HG03064 (cell line): ENCODE measurements around the gene SV2B.

Experiments used
- ATAC-seq: cut with Tn5 transposase; IDR thresholded peaks from one replicate; pipeline ENCODE4 v1.9.1; 2021; ENCODE audit warnings: low read depth; ENCODE audit not compliant: unreplicated experiment

The SV2B gene

DNA sequence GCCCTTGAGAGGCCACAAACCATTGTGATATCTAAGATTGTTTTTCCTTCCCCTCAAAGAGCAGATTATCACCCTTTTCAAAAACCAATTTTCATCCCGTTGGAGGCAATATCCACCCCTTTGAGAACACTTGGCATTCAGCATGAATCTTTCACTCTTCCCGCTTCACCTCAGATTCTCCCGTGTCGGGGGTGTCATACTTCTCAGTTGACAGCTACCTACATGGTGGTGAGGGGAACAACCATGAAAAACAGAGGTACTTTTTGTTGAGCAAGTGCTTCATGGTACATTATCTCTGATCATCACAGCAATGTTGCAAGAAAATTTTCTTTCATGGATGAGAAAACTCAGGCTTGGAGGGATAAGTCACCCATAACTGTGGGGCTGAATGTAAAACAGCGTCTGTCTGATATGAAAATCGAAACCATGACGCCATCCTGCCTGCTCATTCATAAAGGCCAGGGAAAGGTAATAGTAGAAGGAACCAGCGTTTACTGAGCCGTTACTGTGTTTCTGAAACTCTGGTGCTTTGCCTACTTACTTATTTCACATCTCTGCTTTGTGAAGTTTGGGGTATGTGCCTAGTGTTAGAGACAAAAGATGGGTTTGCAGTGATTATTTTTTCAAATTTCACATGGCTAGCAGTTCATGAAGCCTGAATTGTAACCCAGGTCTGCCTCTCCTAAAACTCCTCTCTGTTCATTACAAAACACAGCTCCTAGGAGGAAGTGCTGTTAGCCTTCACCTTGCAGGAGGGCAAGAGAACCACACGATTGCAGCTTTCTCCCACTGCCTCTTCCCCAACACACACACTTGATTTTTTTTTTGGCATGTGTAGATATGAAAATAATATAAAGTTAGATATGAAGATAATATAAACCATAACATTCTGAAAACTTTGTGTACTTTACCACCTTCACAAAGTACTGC lies 35.4 kb downstream of the SV2B start:
- ATAC-seq, result peak; percentile 87

DNA sequence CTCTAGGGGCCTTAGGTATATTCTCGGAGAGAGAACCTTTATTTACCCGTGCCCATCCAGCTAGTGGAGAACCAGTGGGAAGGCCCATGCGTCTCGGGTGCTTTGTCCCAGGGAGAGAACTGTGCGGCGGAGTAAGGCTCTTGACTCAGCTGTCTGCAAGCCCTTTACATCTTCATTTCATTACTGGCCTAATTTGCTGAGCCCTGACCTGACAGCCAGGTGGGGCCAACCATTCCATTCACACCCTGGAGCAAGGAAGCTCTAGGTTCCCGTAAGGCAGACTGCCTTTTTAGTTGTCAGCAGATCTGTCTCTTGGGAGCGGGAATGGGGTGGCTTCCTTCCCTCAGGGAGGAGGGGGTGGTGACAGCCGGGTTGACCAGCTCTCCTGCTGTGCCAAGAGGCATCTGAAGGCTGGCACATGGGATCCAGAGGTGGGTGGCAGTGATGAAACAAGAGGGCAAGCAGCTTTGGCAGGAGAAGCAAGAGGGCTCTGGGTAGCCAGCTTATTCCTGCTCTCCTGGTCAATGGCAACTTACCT lies 36.4 kb downstream of the SV2B start:
- ATAC-seq, result no peak

DNA sequence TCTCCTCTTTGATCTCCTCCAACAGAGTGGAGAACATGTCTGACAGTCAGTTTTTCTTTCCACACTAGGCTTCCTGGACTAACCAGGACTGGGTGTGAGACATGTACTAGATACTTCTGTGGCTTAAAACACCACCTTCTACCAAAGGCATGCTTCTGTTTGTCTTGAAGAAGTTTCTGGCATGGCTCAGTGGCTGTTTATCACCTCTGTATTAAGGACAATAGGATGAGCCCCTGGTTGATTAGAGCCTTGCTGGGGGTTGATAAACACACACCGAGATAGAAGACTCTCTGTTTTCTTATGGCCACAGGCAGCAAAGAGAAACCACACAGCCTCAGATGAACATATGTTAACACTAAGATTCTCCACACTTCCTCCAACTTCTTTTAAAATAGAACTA lies 40.5 kb downstream of the SV2B start:
- no peak for ATAC-seq

DNA sequence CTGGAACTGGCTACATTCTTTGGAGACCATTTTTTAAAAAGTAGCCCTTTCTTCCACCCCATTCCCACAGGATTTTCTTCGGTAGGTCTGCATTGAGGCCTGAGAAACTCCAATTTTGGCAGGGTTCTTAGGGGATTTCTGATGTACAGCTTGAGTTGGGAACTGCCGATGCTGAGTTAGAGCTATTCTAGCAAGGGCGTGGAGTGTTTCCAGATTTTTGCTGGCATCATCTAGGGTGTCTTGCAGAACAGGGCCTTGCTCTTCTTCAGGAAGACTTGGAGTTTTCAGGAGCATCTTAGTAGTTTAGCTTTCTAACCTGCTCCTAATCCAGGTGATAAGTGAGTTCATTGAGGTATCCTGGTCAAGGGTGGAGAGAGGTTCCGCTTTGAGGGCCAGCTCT lies 41.0 kb downstream of the SV2B start:
- no peak for ATAC-seq

DNA sequence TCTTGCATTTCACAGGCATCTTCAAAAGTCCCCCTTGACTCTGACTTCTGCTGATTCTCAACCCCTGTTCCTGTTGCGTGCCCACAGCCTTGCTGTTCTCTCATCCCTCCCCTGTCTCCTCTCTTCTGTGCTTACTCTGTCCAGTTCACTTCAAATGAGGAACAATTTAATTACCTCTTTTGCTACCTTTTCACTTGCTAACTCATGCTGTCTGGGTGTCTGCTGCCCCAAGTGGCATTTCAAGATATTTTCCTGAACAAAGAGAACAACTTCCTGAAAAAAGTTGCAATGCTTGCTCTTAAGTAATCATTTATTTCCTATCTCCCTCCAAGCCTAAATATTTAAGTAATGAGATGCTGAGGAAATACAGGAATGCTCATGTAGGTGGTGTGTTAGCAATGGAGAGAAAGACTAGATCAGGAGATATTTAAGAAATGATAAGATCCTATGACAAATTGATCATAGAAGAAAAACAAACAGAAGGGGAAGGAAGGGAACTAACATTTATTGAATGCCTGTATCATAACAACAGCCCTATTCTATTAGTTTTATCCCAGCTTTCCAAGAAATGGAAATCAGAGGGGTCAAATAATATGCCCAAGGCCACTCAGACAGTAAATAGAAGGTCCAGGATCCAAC lies 42.2 kb downstream of the SV2B start:
- no peak for ATAC-seq

DNA sequence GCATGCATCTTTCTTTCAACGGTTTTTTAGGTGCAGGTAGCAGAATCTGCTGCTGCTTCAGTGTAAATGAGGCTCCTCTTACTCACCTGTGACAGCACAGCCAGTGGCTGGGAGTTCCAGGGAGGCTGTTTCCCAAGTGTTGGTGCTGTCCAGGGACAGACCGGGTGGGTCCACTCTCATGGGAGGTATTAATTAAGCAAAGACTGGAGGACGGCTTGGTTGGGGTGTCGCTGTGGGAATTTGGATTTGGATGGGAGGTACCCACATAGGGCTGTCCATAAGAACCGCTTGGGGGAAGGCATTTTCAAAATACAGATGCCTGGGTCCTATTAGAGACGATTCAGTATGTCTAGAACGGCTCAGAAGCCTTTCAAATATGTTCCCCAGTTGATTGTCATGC lies 42.9 kb downstream of the SV2B start:
- ATAC-seq, result no peak

DNA sequence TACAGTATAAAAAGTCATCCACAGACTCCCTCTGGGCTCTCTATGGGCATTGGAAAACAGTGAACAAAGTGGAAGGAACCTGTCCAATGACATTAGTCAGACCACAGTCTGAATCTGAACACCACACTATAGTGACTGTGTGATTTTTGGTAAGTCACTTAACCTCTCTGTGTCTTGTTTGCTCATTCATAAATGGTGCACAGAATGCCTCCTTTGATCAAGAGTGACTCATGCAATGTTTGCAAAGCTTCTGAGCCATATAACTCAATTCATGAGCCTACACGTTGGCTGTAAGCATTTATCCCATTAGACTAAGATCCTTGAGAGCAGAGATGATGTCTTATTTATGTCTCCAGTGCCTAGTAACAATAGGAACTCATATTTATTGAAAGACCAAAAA lies 46.7 kb downstream of the SV2B start:
- no peak for ATAC-seq

DNA sequence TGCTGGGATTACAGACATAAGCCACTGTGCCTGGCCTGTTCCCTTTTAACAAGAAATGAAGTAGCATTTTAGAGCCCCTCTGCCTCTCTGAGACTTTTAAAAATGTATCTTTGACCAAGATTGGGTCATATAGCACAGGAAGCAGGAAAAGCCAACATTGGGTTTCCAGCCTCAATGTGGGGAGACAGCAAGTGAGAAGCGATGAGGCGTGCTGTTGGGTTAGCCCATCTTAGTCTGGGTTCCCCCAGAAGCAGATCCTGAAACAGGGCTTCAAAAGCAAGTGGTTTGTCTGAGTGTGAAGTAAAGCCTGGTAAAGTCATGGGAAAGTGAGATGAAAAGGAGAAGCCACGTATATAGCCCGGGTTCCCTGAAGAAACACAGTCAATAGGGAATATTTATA lies 48.2 kb downstream of the SV2B start:
- no peak for ATAC-seq

DNA sequence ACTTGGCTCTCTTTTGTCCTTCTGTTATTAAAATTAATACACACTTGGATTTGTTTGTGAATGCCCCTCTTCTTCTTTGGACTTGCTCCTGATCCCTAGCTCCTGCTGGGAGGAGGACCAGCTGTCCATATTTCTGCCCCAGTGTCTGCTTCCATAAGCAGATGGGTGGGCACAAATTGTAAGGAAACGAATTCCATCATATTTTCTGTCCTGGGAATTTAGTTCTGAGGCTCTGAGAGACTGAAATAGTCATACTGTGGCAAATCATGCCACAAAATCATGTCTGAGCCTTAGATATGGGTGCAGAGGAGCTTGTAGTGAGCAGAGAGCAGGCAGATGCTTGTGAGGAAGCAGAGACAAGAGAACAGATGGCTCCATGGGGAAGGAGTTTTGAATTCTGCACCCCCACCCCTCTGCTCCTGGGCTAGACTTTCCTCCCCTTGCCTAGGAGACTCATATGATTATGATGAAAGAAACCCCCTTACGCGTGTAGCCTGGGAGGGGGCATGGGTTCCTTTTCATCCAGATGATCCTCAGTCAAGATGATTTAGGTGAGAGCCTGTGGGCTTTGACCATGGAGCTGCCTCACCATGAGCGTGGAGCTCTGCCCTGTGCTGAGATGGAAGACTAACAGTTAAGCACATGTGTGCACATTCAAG lies 50.6 kb downstream of the SV2B start:
- ATAC-seq, result no peak

DNA sequence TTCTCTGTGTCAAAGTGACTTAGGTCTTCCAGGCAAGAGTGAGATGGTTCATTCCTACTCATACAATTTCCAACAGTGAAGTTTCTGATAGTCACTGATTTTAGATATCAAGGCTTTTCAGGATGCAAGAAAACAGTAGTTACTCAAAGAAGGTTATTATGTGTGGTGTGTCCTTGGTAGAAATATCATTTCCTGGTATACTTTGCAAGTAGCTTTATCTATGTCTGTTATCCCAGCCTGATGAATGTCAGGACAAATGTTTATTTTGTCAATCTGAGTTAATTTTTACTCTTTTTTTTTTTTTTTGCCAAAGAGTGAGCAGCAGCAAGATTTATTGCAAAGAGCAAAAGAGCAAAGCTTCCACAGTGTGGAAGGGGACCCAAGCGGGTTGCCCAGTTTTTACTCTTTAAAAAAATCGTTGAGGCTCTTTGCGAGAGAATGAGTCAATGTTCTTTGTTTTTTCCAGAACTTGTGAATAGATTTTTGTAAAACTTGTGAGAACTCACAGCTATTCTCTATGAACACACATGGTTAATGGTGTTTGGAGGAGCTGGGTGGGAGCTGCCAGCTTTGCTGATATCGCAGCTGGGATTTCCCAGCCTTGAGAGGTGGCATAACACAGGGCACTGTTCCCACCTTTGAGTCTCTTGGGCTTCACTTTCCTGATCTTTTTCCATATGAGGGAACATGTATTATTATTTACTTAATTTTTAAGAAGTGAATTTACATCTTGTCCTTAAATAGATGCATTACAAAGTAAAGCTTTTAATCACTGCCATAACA lies 51.9 kb downstream of the SV2B start:
- ATAC-seq, result no peak

DNA sequence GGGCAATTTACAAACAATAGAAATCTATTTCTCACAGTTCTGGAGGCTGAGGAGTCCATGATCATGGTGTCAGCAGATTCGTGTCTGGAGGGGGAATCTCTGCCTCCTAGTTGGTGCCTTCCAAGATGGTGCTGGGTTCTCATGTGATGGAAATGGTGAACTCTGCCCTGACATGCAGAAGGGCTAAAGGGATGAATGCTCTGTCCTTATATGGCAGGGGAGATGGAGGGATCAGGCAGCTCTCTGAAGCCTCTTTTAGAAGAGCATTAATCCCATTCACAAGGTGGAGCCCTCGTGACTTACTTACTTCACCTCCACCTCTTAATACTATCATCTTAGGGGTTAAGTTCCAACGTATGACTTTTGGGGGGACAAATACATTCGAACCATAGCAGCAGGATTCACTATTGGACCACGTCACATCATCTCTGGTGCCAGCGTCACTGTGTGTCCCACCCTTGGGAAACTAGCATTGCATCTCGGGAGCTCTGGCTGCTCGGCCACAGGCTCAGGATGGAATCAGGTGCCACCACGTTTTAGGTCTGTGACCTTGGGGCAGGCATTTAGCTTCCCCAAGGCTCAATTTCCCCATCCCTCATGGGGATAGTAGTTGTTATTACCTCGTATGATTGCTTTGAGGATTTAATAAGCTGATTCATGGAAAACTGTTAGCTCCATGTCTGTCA lies 53.0 kb downstream of the SV2B start:
- ATAC-seq, result no peak

DNA sequence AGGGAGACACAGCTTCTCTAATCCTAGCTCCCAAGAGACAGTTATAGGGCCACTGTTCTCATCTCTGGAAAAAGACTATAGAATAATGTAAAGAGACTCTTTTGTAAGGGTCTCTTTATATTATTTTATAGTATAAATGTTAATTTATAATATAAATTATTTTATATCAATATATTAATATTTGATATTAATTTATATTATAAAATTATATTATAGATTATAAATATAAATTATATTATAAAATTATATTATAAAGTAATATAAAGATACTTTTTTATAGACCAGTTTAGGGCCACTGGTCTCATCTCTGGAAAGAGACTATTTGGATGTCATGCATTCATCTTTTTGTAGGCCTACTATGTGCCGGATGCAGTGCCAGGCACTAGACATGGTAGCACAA lies 53.9 kb downstream of the SV2B start:
- ATAC-seq, result no peak

DNA sequence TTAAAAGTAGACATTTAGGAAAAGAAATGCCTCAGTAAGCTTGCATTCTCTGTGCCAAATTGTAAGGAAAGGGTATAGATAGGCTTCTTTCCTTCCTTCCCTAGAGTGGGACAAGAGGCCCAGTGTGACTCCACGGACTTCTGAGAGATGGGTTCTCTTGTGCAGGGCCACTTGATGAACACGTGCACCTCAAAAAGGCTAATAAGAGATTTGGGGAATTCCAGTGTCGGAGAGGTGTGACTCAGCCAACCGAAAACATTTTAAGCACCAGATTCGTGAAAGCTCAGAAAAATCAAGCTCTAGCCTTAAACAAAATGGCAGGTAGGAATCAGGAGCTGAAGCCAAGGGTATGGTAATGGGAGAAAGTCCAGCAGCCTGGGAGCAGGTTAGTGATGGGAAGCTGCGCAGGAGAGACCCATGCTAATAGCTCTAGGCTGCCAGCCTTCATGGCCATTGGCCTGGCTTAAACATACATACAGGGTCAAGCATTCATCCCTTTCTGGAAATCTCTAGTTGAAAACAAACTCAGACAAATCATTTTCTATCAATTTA lies 56.2 kb downstream of the SV2B start:
- no peak for ATAC-seq

DNA sequence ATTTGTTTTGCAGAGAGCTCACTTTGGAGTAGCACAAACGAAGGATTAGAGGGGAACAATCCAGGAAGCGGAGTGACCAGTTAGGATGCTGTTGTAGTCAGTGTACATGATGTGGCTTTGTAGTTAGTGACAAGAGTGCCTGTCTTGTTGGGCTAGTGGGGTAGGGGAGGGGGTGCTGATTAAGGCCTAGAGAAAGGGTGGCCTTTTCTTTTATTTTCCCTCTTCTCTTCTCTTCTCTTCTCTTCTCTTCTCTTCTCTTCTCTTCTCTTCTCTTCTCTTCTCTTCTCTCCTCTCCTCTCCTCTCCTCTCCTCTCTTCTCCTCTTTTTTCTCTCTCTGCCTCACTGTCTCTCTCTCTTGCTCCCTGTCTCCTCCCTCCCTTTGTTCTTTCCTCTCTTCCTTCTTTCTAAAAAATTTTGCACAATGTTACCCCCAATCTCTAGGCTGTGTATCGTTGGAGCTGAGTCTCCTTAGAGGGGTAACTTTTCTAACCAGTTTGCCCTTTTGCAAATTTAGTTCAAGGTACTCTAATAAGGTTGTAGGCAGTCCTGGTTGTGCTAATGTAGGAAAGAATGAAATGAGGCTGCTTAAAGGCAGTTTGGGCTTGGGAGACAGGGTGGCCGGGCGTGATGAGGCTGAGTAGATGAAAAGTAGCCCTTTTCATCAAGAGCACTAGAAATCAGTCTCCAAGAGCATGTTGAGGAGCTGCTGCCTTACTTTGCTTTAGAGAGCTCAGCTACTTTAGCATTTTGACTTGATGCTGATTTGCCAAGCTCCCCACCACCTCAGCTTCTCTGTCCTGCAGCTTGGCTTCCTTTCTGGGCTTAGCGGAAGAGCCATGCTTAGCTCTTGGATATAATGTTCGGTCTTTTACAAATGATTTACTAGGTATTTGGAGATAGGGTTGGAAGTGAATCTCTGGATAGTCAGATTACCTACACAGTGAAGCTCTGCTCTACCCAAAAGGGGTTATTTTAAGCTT lies 58.6 kb downstream of the SV2B start:
- ATAC-seq, result no peak

DNA sequence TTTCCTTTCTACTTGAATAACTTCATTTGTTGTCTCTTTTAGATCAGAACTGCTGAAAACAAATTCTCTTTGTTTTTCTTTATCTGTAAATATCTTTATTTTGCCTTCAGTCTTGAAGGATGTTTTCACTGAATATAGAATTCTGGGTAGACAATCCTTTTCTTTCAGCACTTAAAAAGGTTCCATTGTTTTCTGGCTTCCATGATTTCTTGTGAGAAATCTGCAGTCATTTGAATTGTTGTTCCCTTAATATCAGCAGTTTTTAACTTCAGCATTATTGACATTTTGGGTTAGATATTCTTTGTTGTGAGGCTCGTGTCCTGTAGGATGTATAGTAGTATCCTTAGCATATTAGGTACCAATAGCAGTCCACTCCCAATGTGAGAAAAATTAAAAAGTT lies 65.8 kb downstream of the SV2B start:
- ATAC-seq, result no peak

DNA sequence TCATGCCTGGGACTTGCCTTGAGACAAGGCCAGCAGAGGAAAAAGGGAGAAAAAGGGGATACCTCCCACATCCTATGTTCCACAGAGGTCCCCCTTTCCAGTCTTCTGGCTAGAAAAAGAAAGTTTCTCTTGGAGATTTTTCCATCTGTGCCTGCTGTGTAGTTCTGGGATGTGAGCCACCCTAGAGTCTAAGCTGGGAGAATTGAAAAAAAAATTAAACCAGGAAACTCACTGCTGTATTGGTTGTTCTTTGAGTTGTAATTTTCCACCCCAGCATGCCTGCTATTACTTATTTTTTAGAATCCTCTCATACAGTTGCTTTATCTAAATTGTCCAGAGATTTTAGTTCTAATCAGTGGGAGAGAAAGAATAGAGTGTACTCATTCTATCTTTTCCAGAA lies 68.4 kb downstream of the SV2B start:
- ATAC-seq, result no peak

DNA sequence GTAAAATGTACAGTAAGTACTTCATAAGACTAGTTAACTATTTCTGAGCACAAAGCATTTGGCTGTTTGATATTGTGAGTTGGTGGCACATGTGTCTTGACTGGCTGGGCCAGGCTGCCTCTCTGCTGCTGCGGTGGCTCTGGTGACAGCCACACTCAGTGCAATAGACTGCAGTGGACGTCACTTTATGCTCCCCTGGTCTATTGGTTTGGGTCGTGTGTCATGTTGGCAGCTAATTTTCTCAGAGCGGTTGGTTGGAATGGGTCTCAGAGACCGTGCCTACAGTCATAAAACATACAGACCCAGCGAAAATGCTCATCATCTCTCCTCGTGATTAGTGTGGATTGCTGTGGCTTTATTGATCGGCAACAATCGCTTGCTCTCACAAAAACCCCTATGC lies 71.3 kb downstream of the SV2B start:
- ATAC-seq, result no peak

DNA sequence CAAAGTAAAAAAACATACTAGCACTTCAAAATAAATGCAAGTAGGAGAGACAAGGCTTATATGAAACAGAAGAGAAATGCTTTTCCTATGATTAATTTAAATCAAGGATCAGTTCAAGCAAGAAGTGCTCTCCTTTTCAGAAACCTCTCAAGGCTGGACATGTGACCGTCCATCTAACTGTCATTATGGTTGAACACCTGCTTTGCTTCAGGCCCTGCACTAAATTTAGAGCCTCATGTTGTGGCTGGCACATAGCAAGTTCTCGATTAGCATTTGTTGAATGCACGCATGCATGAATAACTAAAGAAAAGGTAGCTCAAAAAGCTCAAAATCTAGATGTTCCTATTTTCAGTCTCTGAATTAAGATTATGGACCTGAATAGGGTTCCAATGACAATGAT lies 82.0 kb downstream of the SV2B start:
- no peak for ATAC-seq

DNA sequence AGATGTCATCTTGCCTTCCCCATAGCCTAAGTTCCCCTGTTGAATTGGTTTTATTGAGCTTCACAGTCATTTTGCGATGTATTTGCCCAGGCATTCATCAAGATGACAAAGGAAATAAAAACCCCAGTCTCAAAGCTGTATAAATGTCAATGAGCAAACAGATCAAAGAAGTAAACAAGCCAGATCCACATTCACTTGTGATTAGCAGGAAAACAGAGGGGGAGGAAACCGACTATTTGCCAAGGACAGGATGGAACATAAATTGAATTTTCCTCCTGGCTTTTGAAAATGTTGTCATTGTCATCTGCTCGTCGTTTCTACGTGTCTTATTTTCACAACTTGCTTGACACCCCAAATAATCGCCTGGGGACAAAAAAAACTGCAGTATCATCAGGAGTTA lies 83.5 kb downstream of the SV2B start:
- no peak for ATAC-seq
